PC-9 (cell line): Measurements from ENCODE around the gene EPHA1. TPM values are rescaled to one million over a fixed set of nuclear protein-coding genes. Genes with fewer than 3 reads are reported as not detected.
A peak's percentile ranks its signal among the peaks of the same experiment; 100 is the strongest.

Source experiments
- BruUV-seq: library from RNA; stranded (reverse); fragments of 400-500 nt; replicated peaks from 2 replicates; lab custom pipeline; 2021; lab: Mats Ljungman, UMichigan
- CTCF ChIA-PET: fragments of 300-600 bp; sonication (Branson Sonifier 250); formaldehyde crosslinking; loops from one replicate; lab custom pipeline; 2022; ENCODE audit warnings: antibody characterized with exemption; lab: Charles Lee
- POLR2A ChIA-PET: fragments of 300-600 bp; sonication (Branson Sonifier 250); formaldehyde crosslinking; loops from one replicate; lab custom pipeline; 2022; ENCODE audit warnings: antibody characterized with exemption; ENCODE audit not compliant: unreplicated experiment; lab: Charles Lee
- DNase-seq, 2 experiments: peaks; one replicate each; pipeline versions ENCODE4 v3.0.0 to v3.0.0-alpha.2; 2015 to 2022; ENCODE audit warnings: mixed read lengths in 1 of 2
- H2AFZ ChIP-seq: fragments of 200-600 bp; sonication (generic); 2 replicates; pipeline ENCODE4 v1.8.1; 2017; ENCODE audit warnings: antibody characterized with exemption
- H3F3A ChIP-seq: fragments of 200-600 bp; sonication (generic); 2 replicates; pipeline ENCODE4 v1.8.1; 2017; ENCODE audit warnings: antibody characterized with exemption, mild to moderate bottlenecking, low read depth; ENCODE audit not compliant: insufficient read depth
- H3K27ac ChIP-seq: fragments of 200-600 bp; sonication (generic); 2 replicates; pipeline ENCODE4 v1.6.1; 2016; ENCODE audit warnings: mixed run types
- H3K27me3 ChIP-seq: fragments of 200-600 bp; sonication (generic); 2 replicates; pipeline ENCODE4 v1.6.1; 2016; ENCODE audit warnings: low read depth, mixed run types; ENCODE audit not compliant: insufficient read depth
- H3K36me3 ChIP-seq: fragments of 200-600 bp; sonication (generic); 2 replicates; pipeline ENCODE4 v1.6.1; 2016; ENCODE audit warnings: low read depth, mixed run types
- H3K4me1 ChIP-seq: fragments of 200-600 bp; sonication (generic); replicated peaks from 2 replicates; pipeline ENCODE4 v1.6.1; 2016; ENCODE audit warnings: mixed run types; ENCODE audit not compliant: insufficient read depth
- H3K4me2 ChIP-seq: fragments of 200-600 bp; sonication (generic); 2 replicates; pipeline ENCODE4 v1.6.1; 2017; ENCODE audit warnings: mixed run types
- H3K4me3 ChIP-seq: fragments of 200-600 bp; sonication (generic); 2 replicates; pipeline ENCODE4 v1.6.1; 2016; ENCODE audit warnings: mixed run types
- H3K79me2 ChIP-seq: fragments of 200-600 bp; sonication (generic); 2 replicates; pipeline ENCODE4 v1.6.1; 2017; ENCODE audit warnings: low read depth, mixed run types
- H3K9me2 ChIP-seq: fragments of 200-600 bp; sonication (generic); 2 replicates; pipeline ENCODE4 v1.8.1; 2017; ENCODE audit warnings: mild to moderate bottlenecking; ENCODE audit not compliant: insufficient read depth
- H3K9me3 ChIP-seq: fragments of 200-600 bp; sonication (generic); 2 replicates; pipeline ENCODE4 v1.8.1; 2016; ENCODE audit warnings: low read depth; ENCODE audit not compliant: insufficient read depth
- H4K20me1 ChIP-seq: fragments of 200-600 bp; sonication (generic); 2 replicates; pipeline ENCODE4 v1.8.1; 2017; ENCODE audit not compliant: insufficient read depth
- CTCF ChIP-seq: fragments of 200-600 bp; sonication (generic); conservative IDR thresholded peaks from 2 replicates; pipeline ENCODE4 v1.6.1; 2017; ENCODE audit warnings: mixed run types, antibody characterized with exemption, mild to moderate bottlenecking, moderate library complexity
- EZH2 ChIP-seq: fragments of 200-600 bp; sonication (generic); IDR thresholded peaks from 2 replicates; pipeline ENCODE4 v1.8.0; 2017; ENCODE audit warnings: antibody characterized with exemption, low read depth
- intact Hi-C: fragments of 100-400 bp; cut with micrococcal nuclease; formaldehyde crosslinking; loops from one replicate; pipeline ENCODE4 v1.10.0; 2022; ENCODE audit not compliant: unreplicated experiment
- total RNA-seq: library from RNA; stranded (reverse); gene quantifications from 2 replicates; pipeline ENCODE4 v1.2.3, GENCODE V29; 2021

EPHA1 gene
- total RNA-seq, 1 experiment from 2014 or later: 35.5 TPM

- ChIA-PET CTCF (interaction anchor here (0.6 kb wide), 1 partner anchor 36 kb away, joined by 4 read pairs; no protein-coding TSS in a partner anchor), POLR2A (no interaction called here)
- intact Hi-C loops: no loop called here
These were observed 34.1 kb downstream of the EPHA1 start for GRCh38 chr7:143374561-143374960.

GRCh38 chr7:143373255-143373794 is 35.3 kb downstream of the EPHA1 start:
- Histone ChIP-seq H3K9me3 (no peaks in the 10 kb centered on the region), H3K27ac (no peak overlapping the region), H3K79me2 (no peaks in the 10 kb centered on the region), H3K9me2 (no peaks in the 10 kb centered on the region), H4K20me1 (no peaks in the 10 kb centered on the region), H3K27me3 (no peaks in the 10 kb centered on the region), H3F3A (peaks cover 5% of the 10 kb centered on the region; the same call in 1 of the 2 replicates), H3K4me3 (no peak overlapping the region), H2AFZ (no peak overlapping the region), H3K4me1 (peaks cover 30% of the 10 kb centered on the region), H3K4me2 (no peak overlapping the region), H3K36me3 (no peaks in the 10 kb centered on the region)
- no TSS peak for BruUV-seq
- CTCF ChIA-PET: no interaction called here
- intact Hi-C loops: no loop called here
- no peak for DNase-seq
- POLR2A ChIA-PET: no interaction called here
- no peak for TF ChIP-seq EZH2
- peak; percentile 27; the same call in 1 of the 2 replicates for TF ChIP-seq CTCF

More at GRCh38 chr7:143374561-143374960, 34.1 kb downstream of the EPHA1 start:
- no peaks in the 10 kb centered on the region for H3K9me3 ChIP-seq
- TF ChIP-seq CTCF: no peak
- no peak for TF ChIP-seq EZH2
- H4K20me1 ChIP-seq: no peaks in the 10 kb centered on the region
- H3K4me1 ChIP-seq: peaks cover 27% of the 10 kb centered on the region
- no peaks in the 10 kb centered on the region for H3F3A ChIP-seq
- H3K27me3 ChIP-seq: no peaks in the 10 kb centered on the region
- H3K4me2 ChIP-seq: no peak overlapping the region
- H2AFZ ChIP-seq: no peak overlapping the region
- no peaks in the 10 kb centered on the region for H3K36me3 ChIP-seq
- H3K9me2 ChIP-seq: no peaks in the 10 kb centered on the region
- no peak overlapping the region for H3K4me3 ChIP-seq
- no TSS peak for BruUV-seq
- H3K27ac ChIP-seq: no peak overlapping the region
- H3K79me2 ChIP-seq: peaks cover 10% of the 10 kb centered on the region
- DNase-seq: no peak

GRCh38 chr7:143372070-143372469 is 36.6 kb downstream of the EPHA1 start:
- Histone ChIP-seq H3K4me3 (no peak overlapping the region), H2AFZ (no peak overlapping the region), H3K79me2 (no peaks in the 10 kb centered on the region), H3K27me3 (no peaks in the 10 kb centered on the region), H3K4me2 (no peak overlapping the region), H3K27ac (no peak overlapping the region), H3K9me3 (no peaks in the 10 kb centered on the region), H3K4me1 (peaks cover 41% of the 10 kb centered on the region), H3K9me2 (no peaks in the 10 kb centered on the region), H4K20me1 (no peaks in the 10 kb centered on the region), H3K36me3 (no peaks in the 10 kb centered on the region), H3F3A (peaks cover 9% of the 10 kb centered on the region; the same call in 1 of the 2 replicates)
- intact Hi-C loops: no loop called here
- BruUV-seq: no TSS peak
- ChIA-PET CTCF (no interaction called here), POLR2A (interaction anchor here (0.6 kb wide), 3 partner anchors 76 to 129 kb away, joined by 3 to 4 read pairs (median 4); partner anchors contain the start of gene CASP2)
- peak in 1 of 2 experiments; percentile 56 for DNase-seq
- no peak for TF ChIP-seq EZH2
